HG03460 (cell line): ENCODE results near the gene YDJC.
"Not testable (repeated sequence)": the region's sequence is repeated elsewhere in the genome, so short reads cannot be mapped to it uniquely, and the experiment has no call there.

Experiments used
- ATAC-seq: cut with Tn5 transposase; IDR thresholded peaks from one replicate; pipeline ENCODE4 v1.9.1; 2021; ENCODE audit not compliant: unreplicated experiment

The YDJC gene

DNA sequence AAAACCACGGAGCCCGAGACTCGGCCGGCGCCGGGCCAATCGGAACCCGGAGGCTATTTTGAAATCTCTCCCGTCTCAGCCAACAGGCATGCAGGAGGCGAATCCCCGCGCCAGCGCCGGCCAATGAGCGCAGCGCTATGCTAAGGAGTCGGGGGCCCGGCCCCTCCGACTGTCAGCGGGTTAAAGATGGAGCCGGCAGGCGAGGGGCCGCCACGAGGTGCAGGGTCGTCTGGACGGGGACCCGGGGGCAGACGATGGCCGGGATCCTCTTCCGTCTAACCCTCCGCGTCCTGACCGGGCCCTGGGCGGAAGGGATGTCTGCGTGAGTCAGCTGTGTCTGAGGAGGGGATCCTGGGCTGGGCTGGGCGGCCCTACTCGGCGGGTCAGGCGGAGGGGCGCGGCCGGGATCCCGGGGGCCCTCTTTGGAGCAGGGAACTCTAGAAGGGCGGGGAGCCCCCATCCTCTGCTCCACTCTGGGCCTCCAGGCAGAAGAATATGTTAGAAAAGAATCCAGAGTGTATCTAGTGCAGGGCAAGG, 22.3 kb upstream of the YDJC start:
- ATAC-seq: peak; percentile 73

DNA sequence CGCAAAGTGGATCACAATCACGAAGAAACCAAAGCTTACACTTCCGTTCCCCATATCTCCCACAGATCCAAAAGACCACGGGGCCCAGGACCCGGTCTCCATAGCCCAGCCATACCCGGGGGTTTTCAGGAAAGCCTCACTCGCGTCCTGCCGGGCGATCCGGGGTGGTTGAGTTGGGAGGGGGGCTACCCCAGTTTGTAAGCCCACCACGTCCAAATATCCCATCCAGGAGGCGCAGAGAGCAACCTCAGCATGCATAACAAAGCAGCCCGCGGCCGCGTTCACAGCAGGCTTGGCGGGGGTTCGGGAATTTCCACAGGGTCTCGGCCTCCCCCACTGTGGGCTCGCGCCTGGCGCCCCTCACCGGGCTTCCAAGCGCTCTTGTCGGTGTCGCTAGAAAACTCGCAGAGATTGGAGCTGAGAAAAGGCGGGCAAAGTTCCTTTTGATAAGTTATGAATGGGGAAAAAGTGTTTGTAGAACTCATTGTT, 21.7 kb upstream of the YDJC start:
- peak; percentile 10 for ATAC-seq

DNA sequence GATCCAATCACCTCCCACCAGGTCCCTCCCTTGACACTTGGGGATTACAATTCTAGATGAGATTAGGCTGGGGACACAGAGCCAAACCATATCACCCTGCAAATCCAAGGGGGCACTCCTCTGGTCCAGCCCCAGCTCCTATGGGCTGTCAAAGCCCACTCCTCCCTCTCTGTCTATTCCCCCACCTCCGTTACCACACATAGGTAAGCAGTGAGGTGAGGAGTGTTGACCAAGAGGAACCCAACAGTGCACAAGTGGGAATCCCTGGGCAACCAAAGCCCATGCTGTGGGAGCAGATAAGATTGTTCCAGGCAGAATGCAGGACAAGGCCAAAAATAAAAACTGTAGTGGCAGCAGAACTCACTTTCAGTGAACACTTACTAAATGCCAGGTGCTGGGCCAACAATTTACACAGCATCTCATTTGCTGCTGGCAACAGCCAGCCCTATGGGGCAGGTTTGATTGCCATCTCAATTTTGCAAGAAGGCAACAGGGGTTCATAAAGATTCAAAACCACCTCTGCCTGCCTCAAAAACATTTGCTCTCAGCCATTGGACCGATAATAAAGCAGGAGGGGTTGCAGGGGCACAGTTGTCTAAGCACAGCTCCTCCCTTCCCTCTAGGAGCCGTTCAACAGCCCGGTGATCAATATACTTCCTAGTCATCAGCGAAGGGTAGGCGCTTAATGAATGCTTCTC, 21.1 kb upstream of the YDJC start:
- peak; percentile 6 for ATAC-seq

DNA sequence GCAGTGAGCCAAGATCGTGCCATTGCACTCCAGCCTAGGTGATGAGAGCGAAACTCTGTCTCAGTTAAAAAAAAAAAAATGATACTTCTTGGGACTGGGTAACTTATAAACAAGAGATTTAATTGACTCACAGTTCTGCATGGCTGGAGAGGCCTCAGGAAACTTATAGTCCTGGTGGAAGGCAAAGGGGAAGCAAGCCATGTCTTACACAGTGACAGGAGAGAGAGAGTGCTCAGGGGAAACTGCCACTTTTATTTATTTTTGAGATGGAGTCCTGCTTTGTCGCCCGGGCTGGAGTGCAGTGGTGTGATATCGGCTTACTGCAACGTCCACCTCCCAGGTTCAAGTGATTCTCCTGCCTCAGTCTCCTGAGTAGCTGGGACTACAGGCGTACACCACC, 20.5 kb upstream of the YDJC start:
- no peak for ATAC-seq

DNA sequence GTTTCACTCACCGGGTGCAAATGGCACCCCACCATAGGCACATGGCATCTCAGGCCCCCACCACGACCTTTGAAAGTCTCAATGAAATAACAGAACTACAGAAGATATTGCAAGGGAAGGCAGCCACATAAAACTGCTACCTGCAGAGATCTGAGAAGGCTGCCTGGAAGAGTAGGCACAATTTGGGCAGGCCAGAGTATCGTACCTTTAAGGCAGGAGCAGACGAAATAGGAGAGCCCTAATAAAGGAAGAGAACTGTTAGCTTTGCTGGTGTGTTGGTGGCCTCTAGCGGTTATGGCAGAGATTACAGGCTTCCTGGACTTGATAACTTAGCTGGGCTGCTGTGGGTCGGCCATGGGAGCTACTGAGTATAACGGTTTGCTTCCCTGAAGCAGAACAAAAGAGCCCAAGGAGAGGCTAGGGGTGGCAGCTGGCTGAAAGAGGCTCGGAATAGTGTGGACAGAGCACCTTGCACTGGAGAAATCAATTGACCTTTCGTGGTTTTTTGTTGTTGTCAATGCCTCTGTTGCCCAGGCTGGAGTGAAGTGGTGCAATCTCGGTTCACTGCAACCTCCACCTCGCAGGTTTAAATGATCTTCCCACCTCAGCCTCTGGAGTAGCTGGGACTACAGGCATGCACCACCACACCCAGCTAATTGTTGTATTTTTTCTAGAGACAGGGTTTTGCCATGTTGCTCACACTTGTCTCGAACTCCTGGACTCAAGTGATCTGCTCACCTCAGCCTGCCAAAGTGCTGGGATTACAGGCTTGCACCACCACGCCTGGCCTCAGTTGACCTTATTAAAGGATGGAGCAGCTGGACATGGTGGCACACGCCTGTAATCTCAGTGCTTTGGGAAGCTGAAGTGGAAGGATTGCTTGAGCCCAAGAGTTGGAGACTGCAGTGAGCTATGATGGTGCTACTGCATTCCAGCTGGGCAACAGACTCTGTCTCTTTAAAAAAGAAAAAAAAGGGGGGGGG, 17.1 kb upstream of the YDJC start:
- ATAC-seq: no peak

DNA sequence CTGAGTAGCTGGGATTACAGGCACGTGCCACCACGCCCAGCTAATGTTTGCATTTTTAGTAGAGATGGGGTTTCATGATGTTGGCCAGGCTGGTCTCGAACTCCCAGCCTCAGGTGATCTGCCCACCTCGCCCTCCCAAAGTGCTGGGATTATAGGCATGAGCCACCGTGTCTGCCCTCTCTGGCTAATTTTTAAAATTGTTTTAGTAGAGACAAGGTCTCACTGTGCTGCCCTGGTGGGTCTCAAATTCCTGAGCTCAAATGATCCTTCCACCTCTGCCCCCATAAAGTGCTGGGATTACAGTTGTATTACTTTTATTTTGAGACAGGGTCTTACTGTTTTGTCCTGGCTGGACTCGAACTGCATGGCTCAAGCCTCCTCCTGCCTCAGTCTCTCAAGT, 15.7 kb upstream of the YDJC start:
- not testable (repeated sequence) for ATAC-seq

DNA sequence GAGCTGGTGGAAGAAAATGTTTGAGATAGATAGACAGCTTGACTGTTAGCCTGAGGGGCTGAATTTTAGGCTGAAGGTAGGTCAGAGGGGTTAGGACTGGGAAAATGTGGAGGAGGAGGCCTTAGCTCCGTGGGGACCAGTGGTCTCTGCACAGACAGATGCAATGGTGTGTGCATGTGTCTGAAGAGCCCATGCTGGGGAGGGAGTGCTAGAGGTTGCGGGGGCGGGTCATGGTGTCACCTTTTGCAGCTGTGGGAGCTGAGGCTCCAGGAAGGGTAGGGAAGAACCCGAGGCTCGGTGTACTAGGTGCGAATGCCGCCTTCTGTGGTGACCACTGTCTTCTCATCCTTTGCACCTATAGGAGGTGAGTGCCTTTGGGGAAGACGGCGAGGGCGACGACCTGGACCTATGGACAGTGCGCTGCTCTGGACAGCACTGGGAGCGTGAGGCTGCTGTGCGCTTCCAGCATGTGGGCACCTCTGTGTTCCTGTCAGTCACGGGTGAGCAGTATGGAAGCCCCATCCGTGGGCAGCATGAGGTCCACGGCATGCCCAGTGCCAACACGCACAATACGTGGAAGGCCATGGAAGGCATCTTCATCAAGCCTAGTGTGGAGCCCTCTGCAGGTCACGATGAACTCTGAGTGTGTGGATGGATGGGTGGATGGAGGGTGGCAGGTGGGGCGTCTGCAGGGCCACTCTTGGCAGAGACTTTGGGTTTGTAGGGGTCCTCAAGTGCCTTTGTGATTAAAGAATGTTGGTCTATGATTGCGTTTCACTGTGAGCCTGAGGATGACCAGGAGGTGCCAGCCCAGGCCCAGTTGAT, 13.9 kb upstream of the YDJC start:
- ATAC-seq: no peak

DNA sequence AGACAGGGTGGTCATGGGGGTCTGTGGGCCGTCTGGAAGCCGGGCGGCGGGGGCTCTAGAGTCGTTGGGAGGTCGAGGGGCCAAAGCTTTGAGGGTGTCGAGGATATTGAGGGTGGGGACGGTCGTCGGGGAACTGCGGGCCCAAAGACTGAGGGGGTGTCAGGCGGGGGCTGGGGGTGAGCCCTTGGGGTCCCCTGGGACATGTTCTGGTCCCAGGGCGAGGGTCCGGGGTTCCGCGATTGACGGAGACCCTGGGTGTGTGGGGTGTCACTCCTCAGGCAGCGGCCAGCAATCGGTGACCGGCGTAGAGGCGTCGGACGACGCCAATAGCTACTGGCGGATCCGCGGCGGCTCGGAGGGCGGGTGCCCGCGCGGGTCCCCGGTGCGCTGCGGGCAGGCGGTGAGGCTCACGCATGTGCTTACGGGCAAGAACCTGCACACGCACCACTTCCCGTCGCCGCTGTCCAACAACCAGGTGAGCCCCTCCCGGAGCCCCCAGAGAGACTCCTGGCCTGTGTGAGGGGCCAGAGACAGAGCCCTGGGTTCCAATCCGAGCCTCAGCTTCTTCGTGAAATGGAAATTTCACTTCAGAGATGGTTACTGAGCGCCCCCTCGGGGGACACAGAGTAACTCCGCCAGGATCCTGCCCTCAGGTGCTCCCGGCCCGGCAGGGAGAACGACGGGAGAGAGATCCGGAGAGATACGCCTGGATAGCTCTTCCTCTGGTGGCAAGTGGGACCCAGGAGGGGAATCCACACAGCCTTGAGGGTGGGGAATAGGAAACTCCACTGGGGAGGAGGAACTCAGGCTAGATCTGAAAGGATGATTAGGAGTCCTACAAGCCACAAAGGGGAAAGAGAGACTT, 13.0 kb upstream of the YDJC start:
- no peak for ATAC-seq

DNA sequence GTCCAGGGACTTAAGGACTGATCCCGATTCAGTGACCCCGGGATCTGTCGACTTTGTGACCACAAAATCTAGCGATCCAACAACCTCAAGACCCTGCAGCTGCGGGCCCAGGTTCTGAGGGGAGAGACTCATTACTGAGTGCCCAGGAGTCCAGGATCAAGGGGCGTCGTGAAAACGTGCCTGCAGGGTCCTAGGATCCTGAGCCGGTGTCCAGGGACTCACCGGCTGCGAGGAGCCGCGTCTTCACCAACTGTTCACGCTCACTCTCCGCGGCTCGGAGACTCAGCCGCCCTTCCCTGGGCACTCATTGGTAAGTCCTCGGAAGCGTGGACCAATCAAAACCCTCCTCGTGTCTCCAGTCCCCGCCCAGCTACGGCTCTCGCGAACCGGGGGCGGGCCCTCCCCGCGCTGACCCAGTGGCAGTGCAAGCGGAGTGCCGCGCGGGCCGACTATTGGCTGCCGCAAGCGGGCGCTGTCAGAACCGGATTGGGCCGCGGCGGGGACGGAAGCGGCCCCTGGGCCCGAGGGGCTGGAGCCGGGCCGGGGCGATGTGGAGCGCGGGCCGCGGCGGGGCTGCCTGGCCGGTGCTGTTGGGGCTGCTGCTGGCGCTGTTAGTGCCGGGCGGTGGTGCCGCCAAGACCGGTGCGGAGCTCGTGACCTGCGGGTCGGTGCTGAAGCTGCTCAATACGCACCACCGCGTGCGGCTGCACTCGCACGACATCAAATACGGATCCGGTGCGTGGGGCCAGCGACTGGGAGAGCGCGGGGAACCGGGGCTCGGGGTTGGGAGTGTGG, 12.2 kb upstream of the YDJC start, which contains the start of gene SDF2L1:
Gene SDF2L1, plus strand, starts transcription at position 514 of the 795 bp plus-strand sequence. Its CDS starts 35 bp downstream, at position 549.
- peak; percentile 95 for ATAC-seq

DNA sequence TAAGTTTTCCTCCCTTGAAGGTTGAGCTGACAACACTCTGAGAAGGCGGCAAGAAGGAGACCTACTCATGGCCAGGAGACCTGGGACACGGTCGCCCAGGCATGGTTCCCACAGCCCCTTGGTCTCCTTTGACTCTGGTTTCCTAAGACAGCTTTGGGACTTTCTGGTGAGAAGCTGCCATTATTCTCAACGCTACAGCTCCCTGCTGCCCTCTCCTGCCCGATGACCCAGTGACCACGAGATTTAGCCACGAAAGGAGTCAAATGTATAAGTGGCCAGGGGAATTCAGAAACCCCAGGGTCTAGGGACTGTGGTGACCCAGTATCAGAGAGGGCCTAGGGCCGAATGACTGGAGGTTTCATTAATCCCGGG, 11.6 kb upstream of the YDJC start:
- ATAC-seq: no peak

DNA sequence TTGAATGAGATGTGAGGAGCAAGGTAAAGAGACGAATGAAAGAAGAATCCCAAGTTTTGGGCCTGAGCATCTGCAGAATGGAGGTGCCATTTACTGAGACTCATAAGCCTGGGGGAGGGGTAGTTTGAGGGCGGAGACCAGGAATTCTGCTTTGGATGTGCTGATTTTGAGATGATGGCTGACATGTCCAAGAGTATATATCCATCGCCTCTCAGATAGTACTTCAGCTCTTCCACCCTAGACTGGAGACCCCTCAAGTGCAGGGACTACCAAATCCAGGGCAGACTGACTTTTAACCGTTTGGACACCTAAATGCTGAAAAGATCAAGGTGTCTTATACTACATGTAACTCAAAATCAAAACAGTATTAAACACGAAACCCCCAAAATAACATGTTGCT, 11.0 kb upstream of the YDJC start:
- ATAC-seq: no peak

DNA sequence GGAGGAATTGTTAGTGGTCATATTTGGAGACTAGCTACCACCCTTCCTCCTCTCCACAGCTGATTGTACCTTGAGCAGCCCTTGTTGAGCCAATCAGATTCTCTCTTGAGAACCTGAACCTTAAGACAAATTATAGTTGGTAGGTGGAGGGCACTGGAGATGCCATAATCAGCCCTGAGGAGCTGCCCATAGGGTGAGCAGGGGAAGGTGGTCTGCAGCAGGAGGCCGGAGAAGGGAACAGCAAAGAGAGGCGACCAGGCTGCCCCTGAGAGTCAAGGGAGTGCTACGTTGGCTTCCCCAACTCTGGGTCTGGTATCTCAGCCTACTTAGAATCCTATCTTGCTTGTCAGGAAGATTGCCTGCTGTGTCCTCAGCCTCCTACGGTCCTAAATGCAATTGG, 9.5 kb upstream of the YDJC start:
- ATAC-seq: no peak

DNA sequence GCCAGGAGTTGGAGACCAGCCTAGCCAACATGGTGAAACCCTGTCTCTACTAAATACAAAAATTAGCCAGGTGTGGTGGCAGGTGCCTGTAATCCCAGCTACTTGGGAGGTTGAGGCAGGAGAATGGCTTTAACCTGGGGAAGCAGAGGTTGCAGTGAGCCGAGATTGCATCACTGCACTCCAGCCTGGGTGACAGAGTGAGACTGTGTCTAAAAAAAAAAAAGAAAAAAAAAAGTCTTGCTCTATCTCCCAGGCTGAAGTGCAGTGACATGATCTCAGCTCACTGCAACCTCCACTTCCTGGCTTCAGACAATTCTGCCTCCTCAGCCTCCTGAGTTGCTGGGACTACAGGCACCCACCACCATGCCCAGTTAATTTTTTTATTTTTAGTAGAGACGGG, 7.6 kb upstream of the YDJC start:
- ATAC-seq: not testable (repeated sequence)

DNA sequence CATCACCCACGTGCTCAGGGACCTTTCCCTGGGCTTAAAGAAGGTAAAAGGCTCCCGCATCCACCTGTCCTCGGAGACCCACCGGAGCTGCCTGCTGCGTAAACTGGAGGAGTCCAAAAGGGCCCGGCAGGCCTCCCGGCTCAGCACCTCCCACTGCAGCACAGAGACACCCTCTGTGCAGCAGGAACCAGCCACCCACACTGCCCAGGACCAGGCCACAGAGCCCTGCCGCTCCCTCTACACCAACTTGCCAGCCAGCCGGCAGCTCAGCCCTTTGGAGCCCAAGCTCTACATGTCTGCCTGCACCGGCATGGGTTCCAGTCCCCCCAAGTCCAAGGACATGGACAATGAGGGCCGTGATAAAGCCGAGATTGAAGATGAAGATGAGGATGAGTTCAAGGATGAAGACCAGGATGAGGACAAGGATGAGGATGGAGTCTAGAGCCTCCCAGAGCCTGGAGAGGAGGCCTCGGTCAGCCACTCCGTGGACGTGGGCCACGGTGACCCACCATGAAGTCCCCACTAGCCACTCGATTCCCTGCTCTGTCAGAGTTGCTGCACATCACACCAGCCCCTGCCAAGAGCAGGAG, 6.9 kb upstream of the YDJC start:
- no peak for ATAC-seq

DNA sequence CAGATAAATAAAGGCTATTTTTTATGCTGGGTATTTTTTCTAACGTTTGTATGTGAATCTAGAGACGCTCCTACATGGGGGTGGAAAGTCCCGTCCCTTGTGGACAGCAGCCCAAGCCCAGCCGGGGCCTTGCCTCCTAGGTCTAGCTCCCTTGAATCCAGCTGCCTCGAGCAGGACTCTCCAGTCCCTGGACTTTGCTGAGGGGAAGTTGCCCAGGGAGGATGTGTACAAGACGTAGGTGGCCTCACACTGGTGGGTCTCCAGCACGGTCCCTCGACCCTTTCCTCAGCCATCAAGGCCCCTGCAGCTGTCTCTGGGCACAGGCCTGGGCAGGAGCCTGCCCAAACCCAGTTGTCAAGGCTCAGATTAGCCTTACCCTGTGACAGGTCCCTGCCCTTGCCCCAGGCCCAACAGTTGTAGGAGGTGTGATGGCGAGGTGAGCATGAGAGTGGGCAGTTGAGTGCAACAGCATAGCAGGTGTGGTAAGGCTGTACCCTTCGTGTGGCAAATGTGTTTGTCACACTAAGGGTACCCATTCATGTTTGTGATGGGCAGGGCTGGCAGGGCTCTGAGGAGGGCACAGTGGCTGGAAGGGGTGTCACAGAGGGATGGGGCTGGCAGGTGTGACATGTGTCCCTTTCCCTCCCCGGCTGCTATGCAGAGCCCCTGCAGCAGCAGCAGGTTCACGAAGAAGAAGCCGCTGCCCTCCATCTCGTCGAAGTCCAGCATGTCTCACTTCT, 6.1 kb upstream of the YDJC start:
- ATAC-seq: no peak

DNA sequence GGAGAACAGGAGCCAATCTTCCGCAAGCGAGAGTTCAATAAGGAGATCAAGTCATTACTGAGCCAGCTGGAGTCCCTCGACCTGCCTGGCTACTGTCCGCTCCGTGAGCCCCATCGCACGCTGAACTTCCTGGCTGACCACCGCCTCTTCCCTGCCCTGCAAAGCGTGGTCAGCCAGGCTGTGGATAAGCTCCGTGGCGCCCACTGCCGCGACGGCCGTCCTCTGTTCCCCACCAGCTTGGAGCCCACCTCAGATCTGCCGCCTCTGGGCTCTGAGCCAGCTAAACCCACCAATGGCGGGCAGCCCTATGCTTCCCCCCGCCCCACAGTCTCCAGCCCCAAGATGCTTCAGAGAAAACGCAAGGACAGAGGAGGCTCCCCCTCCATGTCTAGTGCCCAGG, 5.0 kb upstream of the YDJC start:
- no peak for ATAC-seq

DNA sequence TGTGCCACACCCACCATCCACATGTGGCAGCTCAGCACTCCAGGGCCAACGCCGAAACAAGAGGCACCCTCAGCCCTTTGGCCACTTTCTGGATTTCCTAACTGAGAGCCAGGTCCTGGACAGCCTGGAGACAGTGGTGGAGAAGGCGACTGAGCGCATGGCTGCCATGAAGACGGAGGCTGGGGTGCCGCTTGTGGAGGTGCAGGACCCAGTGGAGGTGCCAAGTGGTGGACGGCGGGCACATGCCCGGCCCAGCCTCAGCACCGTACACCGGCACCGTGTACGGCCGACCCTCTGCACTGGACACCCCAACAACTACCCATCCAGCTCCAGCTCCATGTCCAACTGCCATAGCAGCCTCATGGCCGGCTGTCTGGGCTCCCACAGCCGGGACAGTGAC, 4.3 kb upstream of the YDJC start:
- no peak for ATAC-seq

DNA sequence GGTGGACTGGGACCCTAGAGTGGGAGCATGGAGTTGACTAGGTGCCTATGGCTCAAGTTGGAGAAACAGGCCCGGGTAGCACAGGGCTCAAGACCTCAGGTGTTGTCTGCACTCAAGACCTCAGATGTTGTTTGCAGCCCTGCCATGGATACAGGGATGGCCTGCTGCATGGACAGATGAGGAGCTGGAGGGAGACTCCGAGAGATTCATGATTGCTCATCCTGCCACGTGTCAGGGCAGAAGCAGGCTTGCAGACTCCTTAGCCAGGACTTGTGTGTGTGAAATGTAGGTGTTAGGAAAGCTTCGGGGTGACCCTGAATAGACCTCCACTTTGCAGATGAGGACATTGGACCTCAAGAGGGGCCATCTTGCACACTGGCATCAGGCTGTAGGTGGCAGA, 3.7 kb upstream of the YDJC start:
- ATAC-seq: no peak
